ENCODE results near the gene CPT1A.

Gene CPT1A

DNA sequence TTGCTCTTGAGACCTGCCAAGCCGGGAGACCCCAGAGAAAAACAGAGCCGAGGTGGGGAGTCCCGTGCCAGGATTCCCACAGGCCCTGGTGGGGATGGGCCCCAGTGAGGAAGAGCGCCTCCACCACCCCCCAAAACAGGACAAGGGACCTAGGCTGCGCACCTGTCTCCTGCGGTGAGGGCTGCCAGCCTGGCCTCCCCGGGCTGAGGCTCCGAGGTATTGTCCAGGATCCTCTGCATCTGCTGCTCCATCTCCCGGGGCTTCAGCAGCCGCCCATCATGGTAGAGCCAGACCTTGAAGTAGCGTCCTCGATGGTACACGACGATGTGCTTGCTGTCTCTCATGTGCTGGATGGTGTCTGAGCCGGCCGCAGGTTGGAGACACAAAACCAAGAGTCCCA lies 57.1 kb downstream of the CPT1A start:
- DNase-seq (no peak), ATAC-seq (replicated peaks) (no peak)
- Mint-ChIP-seq H3K4me1 (ENCODE audit: low read depth in 2 of 2) (no peaks in the 10 kb centered on the region), H3K9me3 (no peaks in the 10 kb centered on the region), H3K27ac (no peak overlapping the region), H3K36me3 (ENCODE audit: insufficient read depth) (peaks cover 53% of the 10 kb centered on the region), H3K27me3 (no peaks in the 10 kb centered on the region), H3K4me3 (no peak overlapping the region)

DNA sequence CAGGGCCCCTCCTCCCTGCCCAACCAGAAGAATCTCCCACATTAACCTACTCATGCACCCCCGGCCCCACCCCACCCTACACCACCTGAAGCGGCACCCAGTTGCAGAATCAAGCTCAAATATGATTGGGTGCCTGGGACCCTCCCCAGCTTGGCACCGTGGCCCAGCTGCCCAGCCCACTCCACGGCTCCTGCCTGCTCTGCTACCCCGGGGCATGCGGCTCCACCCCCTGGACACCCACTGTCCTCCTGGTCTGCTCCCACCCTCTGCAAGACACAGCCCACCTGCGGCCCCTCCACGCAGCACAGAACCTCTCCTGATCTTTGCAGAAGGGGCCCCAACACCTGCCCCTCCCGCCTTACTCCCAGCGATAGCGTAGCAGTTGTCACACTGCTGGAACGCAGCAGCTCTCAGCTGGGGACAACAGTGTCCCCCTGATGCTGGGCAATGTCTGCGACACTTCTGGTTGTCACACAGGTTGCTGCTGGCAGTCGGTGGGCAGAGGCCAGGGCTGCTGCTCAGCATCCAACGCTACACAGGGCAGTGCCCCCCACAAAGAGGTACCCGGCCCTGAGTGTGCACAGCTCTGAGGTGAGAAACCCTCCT lies 58.4 kb downstream of the CPT1A start:
- H3K4me1 Mint-ChIP-seq (ENCODE audit: low read depth in 2 of 2) = no peaks in the 10 kb centered on the region
- peak overlapping the region in 1 of 2 donors; percentile 35 for H3K27ac Mint-ChIP-seq
- no peaks in the 10 kb centered on the region for H3K27me3 Mint-ChIP-seq
- no peaks in the 10 kb centered on the region for H3K9me3 Mint-ChIP-seq
- H3K4me3 Mint-ChIP-seq = no peak overlapping the region
- H3K36me3 Mint-ChIP-seq (ENCODE audit: insufficient read depth) = peaks cover 64% of the 10 kb centered on the region
- DNase-seq (no peak), ATAC-seq (replicated peaks) (no peak)

DNA sequence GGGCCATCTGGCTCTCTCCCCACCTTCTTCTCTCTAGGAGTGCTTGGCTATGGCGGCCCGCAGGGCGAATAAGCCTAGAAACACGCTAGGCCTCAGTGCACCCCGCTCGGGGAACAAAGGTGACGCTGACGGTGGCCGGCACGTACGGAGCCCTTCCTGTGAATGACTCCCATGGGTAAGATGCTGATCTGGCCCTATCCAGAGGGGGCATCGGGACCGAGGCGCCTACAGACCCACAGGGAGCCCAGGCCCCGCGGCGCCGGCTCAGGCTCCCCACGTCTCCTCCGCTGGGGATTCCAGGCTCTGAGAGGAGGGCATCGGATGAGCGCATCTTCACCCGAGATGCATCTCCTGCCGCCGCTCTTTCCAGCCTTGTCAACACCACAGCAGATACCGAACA lies 59.0 kb downstream of the CPT1A start:
- Mint-ChIP-seq H3K9me3 (no peaks in the 10 kb centered on the region), H3K4me1 (ENCODE audit: low read depth in 2 of 2) (no peaks in the 10 kb centered on the region), H3K4me3 (no peak overlapping the region), H3K27ac (no peak overlapping the region), H3K36me3 (ENCODE audit: insufficient read depth) (peaks cover 66% of the 10 kb centered on the region), H3K27me3 (no peaks in the 10 kb centered on the region)
- DNase-seq (no peak), ATAC-seq (replicated peaks) (no peak)

DNA sequence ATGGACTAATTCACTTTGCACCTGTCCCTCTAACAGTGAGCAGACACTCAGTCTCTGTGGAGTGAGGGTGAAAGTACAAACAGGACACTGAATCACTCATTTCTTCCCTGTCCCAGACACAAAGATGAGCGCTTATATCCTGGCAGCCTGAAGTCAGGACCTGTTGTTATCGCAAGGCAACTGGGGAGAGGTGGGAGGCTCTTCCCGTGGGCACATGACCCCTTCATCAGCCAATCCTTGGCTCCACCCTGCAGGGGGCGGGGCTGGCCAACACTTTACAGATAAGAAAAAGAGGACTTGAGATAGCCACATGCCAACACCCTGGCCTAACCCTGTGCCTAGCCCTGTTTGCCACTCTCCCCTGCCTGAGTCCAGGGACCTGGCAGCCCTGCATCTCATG lies 60.9 kb downstream of the CPT1A start:
- no peaks in the 10 kb centered on the region for H3K9me3 Mint-ChIP-seq
- no peak for DNase-seq
- no peaks in the 10 kb centered on the region for H3K27me3 Mint-ChIP-seq
- H3K4me1 Mint-ChIP-seq (ENCODE audit: low read depth in 2 of 2) = no peaks in the 10 kb centered on the region
- ATAC-seq (replicated peaks) = no peak
- peaks cover 75% of the 10 kb centered on the region for H3K36me3 Mint-ChIP-seq (ENCODE audit: insufficient read depth)
- no peak overlapping the region for H3K4me3 Mint-ChIP-seq
- no peak overlapping the region for H3K27ac Mint-ChIP-seq

DNA sequence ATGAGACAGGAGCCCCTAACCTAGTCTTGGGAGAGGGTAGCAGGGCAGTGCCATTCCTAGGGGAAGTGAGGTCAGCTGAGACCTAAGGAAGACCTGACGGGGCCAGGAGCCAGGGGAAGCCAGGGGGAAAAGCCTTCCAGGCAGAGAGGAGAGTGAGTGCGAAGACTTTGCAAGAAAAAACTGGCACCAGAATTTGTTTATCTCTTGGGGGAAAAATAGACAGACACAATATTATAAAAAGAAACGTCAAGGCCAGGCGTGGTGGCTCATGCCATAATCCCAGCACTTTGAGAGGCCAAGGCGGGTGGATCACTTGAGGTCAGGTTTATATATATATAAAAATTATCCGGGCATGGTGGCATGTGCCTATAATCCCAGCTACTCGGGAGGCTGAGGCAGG lies 63.5 kb downstream of the CPT1A start:
- Mint-ChIP-seq H3K27ac (peak overlapping the region in 1 of 2 donors; percentile 71), H3K4me1 (ENCODE audit: low read depth in 2 of 2) (no peaks in the 10 kb centered on the region), H3K9me3 (no peaks in the 10 kb centered on the region), H3K4me3 (no peak overlapping the region), H3K27me3 (no peaks in the 10 kb centered on the region), H3K36me3 (ENCODE audit: insufficient read depth) (peaks cover 85% of the 10 kb centered on the region)
- DNase-seq = no peak
- ATAC-seq (replicated peaks) = no peak

DNA sequence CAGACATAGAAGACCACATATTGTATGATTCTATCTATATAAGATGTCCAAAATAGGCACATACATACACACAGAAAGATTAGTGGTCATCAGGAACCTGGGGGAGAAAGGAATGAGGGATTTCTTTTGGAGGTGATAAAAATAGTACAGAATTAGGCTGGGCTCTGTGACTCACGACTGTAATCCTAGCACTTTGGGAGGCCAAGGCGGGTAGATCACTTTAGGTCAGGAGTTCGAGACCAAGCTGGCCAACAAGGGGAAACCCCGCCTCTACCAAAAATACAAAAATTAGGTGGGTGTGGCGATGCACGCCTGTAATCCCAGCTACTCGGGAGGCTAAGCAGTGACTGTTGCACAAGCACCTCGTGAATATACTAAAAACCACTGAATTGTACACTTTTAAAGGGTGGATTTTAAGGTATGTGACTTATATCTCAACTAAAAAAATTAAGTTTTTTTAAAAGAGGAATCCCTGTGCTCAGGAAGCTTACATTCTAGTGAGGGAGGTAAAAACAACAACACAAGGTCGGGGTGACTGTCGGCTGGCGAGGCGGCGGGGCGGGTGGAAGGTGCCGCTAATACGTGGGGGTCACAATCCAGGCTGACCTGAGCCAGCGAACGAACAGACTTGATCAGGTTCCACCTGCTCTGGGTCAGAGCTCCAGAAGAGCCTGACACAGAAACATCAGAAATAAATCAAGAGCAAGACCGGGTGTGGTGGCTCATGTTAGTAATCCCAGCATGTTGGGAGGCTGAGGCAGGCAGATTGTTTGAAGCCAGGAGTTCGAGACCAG lies 65.1 kb downstream of the CPT1A start:
- Mint-ChIP-seq H3K27ac (peak overlapping the region in 1 of 2 donors; percentile 71), H3K36me3 (ENCODE audit: insufficient read depth) (peaks cover 88% of the 10 kb centered on the region), H3K27me3 (no peaks in the 10 kb centered on the region), H3K4me1 (ENCODE audit: low read depth in 2 of 2) (no peaks in the 10 kb centered on the region), H3K9me3 (no peaks in the 10 kb centered on the region), H3K4me3 (no peak overlapping the region)
- no peak for DNase-seq
- ATAC-seq (replicated peaks) = no peak

DNA sequence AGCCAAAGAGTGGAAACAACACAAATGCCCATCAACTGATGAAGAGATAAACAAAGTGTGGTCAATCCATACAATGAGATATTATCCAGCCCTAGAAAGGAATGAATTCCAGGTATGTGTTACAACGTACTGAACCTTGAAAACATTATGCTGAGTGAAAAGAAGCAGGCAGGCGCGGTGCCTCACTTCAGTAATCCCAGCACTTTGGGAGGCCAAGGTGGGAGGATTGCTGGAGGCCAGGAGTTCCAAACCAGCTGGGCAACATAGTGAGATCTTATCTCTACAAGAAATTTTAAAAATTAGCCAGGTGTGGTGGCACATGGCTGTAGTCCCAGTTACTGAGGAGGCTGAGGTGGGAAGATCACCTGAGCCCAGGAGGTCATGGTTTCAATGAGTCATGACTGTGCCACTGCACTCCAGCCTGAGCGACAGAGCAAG lies 65.7 kb downstream of the CPT1A start:
- ATAC-seq (replicated peaks) = no peak
- Mint-ChIP-seq H3K4me1 (ENCODE audit: low read depth in 2 of 2) (no peaks in the 10 kb centered on the region), H3K9me3 (no peaks in the 10 kb centered on the region), H3K27me3 (no peaks in the 10 kb centered on the region), H3K27ac (peak overlapping the region; percentile 49 to 51), H3K36me3 (ENCODE audit: insufficient read depth) (peaks cover 85% of the 10 kb centered on the region), H3K4me3 (no peak overlapping the region)
- DNase-seq = no peak

DNA sequence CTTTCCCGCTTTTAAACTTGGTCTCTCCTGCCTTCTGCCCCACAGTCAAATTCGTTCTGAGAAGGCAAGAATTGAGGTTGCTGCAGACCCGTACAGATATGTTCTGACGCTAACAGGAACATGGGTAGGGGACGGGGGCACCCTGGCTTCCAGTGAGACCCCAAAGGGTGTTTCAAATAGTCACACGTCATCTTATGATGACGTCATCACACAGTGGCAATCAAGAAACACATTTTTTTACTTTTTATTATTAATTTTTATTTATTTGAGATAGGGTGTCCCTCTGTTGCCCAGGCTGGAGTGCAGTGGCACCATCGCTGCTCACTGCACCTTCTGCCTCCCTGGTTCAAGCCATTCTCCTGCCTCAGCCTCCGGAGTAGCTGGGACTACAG lies 67.5 kb downstream of the CPT1A start:
- no peaks in the 10 kb centered on the region for H3K4me1 Mint-ChIP-seq (ENCODE audit: low read depth in 2 of 2)
- no peaks in the 10 kb centered on the region for H3K27me3 Mint-ChIP-seq
- ATAC-seq (replicated peaks) (no peak), DNase-seq (no peak)
- H3K9me3 Mint-ChIP-seq = no peaks in the 10 kb centered on the region
- no peak overlapping the region for H3K4me3 Mint-ChIP-seq
- H3K27ac Mint-ChIP-seq = no peak overlapping the region
- H3K36me3 Mint-ChIP-seq (ENCODE audit: insufficient read depth) = peaks cover 74% of the 10 kb centered on the region

DNA sequence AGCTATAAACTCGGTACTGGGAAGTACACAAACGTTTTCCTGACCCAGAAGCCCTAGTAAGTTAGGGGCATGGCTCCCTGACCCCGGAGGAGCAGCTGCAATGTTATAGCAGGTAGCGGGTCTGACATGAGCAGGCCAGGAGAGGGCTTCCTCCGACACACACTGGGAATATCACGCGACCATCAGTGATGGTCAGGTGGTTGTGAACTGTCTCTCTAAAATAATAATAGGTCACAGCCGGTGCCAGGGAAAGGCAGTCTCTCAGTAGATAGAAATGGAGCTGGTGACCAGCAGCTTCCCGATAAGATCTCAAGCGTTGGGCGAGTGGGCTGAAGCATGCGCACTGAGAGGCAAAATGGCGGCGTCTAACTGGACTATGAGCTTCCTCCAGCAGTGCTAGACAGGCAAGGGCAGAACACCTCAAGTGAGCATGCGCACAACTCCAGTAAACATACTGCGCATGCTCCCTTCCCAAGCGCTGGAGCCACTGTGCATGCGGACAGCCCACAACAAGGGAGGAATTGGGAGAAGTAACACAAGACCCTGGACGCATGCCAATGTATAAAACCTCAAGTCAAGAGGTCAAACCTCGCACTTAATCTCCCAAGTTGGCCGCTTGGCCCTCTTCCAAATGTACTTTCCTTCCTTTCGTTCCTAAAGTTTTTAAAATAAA lies 68.1 kb downstream of the CPT1A start:
- no peaks in the 10 kb centered on the region for H3K9me3 Mint-ChIP-seq
- H3K36me3 Mint-ChIP-seq (ENCODE audit: insufficient read depth) = peaks cover 74% of the 10 kb centered on the region
- DNase-seq = no peak
- no peak overlapping the region for H3K4me3 Mint-ChIP-seq
- H3K4me1 Mint-ChIP-seq (ENCODE audit: low read depth in 2 of 2) = no peaks in the 10 kb centered on the region
- no peak for ATAC-seq (replicated peaks)
- H3K27ac Mint-ChIP-seq = no peak overlapping the region
- H3K27me3 Mint-ChIP-seq = no peaks in the 10 kb centered on the region

DNA sequence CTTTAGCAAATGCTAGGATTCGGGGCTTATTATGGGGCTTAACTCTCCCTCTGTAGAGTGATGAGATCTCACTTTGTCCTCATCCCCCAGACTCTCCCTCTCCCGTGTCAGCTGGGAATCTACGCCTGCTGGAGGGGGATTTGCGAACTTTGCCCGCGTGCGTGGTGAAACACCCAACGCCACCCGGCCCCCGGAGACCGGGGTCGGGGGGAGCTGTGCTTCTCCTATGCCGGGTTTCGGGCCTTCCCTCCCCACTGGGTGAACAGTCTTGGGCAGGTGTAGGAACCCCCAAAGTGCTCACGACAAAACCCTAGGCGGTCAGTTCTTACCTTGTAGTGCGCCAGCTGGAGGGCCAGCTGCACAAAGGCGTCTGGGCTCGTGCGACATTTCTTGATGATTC lies 68.8 kb downstream of the CPT1A start:
- ATAC-seq (replicated peaks) = no peak
- no peak for DNase-seq
- no peak overlapping the region for H3K4me3 Mint-ChIP-seq
- H3K27ac Mint-ChIP-seq = no peak overlapping the region
- H3K4me1 Mint-ChIP-seq (ENCODE audit: low read depth in 2 of 2) = no peaks in the 10 kb centered on the region
- H3K27me3 Mint-ChIP-seq = no peaks in the 10 kb centered on the region
- H3K36me3 Mint-ChIP-seq (ENCODE audit: insufficient read depth) = peaks cover 74% of the 10 kb centered on the region
- no peaks in the 10 kb centered on the region for H3K9me3 Mint-ChIP-seq

DNA sequence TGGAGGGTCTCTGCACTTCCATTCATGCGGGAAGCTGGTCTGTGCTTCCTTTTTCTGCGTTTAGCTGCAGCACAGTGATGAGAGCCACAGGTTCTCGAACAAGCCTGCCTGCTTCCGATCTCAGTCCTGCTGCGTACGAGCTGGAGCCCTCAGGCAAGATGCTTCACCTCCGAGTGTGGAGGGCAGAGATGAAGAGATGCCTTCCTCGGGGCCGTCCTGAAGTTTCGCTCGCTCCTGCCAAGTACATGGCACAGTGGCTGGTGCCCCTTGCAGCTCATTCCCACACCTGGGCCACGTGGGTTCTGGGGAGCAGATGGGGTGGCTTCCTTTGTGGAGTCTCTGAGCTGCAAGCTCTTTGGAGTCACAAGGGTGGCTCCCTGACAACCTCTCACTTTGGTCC lies 70.9 kb downstream of the CPT1A start:
- Mint-ChIP-seq H3K9me3 (no peaks in the 10 kb centered on the region), H3K4me3 (no peak overlapping the region), H3K27me3 (no peaks in the 10 kb centered on the region), H3K36me3 (ENCODE audit: insufficient read depth) (peaks cover 66% of the 10 kb centered on the region), H3K4me1 (ENCODE audit: low read depth in 2 of 2) (no peaks in the 10 kb centered on the region), H3K27ac (no peak overlapping the region)
- ATAC-seq (replicated peaks) (no peak), DNase-seq (no peak)

DNA sequence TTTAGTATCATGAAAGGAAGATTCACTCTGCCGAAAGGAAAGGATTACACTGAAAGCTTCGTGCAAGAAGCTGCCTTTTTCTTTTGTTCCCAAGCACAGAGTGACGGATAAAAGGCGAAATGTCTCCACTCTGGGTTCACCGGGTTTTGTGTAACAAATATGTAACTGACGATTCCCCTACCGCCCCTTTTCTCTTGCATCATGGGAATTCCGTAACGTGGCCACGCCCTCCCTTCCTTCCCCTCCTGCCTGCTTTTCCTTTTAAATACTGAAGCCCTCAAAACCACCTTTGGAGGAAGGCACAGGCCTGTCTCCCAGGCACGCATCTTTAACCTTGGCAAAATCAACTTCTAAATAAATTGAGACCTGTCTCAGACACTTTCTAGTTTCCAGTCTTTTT lies 74.0 kb downstream of the CPT1A start:
- no peak for DNase-seq
- Mint-ChIP-seq H3K27me3 (no peaks in the 10 kb centered on the region), H3K36me3 (ENCODE audit: insufficient read depth) (peaks cover 41% of the 10 kb centered on the region), H3K9me3 (no peaks in the 10 kb centered on the region), H3K4me3 (no peak overlapping the region), H3K27ac (no peak overlapping the region), H3K4me1 (ENCODE audit: low read depth in 2 of 2) (peaks cover 1 to 3% of the 10 kb centered on the region in 2 donors)
- no peak for ATAC-seq (replicated peaks)

DNA sequence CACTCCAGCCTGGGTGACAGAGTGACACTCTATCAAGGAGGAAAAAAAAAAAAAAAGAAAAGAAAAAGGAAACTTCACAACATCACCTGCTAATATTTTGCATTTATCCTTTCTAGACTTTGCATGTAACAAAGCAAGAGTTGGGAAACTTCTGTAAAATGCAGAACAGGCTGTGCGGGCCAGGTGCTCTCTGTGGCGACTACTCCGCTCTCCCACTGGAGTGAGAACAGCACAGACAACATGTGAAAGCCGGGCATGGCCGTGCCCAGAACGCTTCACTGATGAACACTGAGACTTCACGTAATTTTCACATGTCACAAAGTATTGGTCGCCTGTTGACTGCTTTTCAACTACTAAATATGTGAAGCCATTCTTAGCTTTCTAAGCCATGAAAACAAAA lies 74.9 kb downstream of the CPT1A start:
- peaks cover 1 to 3% of the 10 kb centered on the region in 2 donors for H3K4me1 Mint-ChIP-seq (ENCODE audit: low read depth in 2 of 2)
- H3K27ac Mint-ChIP-seq = peak overlapping the region in 1 of 2 donors; percentile 15
- no peaks in the 10 kb centered on the region for H3K27me3 Mint-ChIP-seq
- H3K36me3 Mint-ChIP-seq (ENCODE audit: insufficient read depth) = peaks cover 43% of the 10 kb centered on the region
- no peak for DNase-seq
- H3K9me3 Mint-ChIP-seq = no peaks in the 10 kb centered on the region
- H3K4me3 Mint-ChIP-seq = no peak overlapping the region
- no peak for ATAC-seq (replicated peaks)

DNA sequence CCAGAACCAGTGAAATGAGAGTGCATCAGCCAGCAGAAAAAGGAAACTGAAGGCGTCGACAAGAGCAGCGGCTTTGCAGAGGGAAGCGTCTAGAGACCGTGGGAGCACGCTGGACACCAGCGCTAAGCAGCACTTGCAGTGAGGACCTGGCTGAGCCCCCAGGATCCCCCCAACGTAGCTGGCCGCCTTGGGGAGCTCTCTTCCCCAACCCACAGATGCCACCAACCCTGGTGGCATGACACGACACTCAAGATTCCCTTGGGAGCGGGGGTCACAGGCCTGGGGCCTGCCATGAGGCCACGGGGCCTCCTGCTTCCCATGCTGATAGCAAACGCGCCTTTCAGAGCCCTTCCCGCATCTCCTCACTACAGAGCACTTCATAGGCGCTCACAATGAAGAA lies 77.0 kb downstream of the CPT1A start:
- Mint-ChIP-seq H3K9me3 (no peaks in the 10 kb centered on the region), H3K4me3 (no peak overlapping the region), H3K27ac (no peak overlapping the region), H3K36me3 (ENCODE audit: insufficient read depth) (peaks cover 48% of the 10 kb centered on the region), H3K4me1 (ENCODE audit: low read depth in 2 of 2) (peaks cover 1 to 3% of the 10 kb centered on the region in 2 donors), H3K27me3 (no peaks in the 10 kb centered on the region)
- ATAC-seq (replicated peaks) (no peak), DNase-seq (no peak)
